GM21515 (cell line): ENCODE results near the gene PLK3.
A peak's percentile ranks its signal among the peaks of the same experiment; 100 is the strongest.
"Not testable (repeated sequence)": the region's sequence is repeated elsewhere in the genome, so short reads cannot be mapped to it uniquely, and the experiment has no call there.

Source experiments
- ATAC-seq: cut with Tn5 transposase; IDR thresholded peaks from one replicate; pipeline ENCODE4 v1.9.1; 2021; ENCODE audit not compliant: unreplicated experiment

Gene PLK3

DNA sequence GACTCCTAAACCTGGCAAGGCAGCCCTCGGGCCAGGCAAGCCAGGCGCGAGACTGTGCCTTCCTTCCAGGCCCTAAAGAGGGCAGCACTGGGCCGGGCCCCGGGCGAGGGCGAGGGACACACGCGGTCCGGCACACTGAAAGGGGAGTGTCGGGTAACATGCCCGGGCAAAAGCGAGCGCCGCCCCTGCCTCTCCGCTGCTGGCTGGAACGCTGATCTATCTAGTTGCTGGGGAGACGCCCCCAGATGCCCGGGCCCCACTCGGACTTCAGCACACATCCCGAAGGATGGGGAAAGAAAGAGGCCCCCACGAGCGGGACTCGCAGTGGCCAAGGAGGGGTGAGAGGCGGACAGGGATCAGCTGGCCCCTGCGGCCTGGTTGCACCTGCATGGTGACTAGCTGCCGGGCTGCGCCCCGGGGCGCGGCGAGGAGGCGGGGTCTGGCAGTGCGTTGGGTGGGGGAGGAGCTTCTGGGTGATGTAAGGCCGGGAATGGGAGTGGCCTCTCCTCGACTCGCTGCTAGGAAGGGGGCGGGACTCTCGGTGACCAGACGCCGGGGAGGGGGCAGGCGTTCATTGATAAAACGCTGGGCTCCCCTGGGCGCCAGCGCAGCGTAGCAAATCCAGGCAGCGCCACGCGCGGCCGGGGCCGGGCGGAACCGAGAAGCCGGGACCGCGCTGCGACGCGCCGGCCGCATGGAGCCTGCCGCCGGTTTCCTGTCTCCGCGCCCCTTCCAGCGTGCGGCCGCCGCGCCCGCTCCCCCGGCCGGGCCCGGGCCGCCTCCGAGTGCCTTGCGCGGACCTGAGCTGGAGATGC, at the start of gene PLK3:
PLK3 (plus strand) TSS at position 608 of the 815 bp plus-strand sequence; CDS start at position 695, 87 bp downstream.
- ATAC-seq, result peak; percentile 77

DNA sequence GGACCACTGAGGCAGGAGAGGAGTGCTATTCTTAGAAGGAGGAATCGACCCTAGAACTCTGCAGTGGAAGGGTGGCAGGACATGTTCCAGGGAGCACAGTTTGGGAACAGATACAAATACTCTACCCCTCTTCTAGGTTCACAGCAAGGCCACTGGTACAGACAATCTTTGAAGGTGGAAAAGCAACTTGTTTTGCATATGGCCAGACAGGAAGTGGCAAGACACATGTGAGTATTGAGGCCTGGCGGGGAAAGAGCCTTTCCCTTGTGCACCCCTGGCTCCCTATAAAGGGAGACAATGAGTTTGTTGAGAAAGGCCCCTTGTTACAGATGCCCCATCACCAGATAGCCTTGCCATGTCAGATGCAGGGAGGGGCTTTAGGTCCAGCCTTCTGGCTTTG, 42.8 kb upstream of the PLK3 start:
- ATAC-seq, result no peak

DNA sequence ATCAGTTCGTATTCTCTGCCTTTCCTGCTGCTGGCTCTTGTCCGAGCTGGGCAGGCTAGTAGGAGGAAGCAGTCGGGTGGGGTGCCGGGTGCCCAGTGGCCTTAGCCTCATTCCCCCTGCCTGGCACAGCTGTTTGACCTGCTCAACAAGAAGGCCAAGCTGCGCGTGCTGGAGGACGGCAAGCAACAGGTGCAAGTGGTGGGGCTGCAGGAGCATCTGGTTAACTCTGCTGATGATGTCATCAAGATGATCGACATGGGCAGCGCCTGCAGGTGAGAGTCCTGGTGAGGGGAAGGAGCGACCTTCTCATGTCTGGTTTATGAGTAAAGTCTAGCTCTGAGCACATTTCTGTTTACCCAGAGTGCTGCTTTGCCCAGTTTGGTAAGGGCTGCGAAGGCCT, 41.1 kb upstream of the PLK3 start:
- no peak for ATAC-seq

DNA sequence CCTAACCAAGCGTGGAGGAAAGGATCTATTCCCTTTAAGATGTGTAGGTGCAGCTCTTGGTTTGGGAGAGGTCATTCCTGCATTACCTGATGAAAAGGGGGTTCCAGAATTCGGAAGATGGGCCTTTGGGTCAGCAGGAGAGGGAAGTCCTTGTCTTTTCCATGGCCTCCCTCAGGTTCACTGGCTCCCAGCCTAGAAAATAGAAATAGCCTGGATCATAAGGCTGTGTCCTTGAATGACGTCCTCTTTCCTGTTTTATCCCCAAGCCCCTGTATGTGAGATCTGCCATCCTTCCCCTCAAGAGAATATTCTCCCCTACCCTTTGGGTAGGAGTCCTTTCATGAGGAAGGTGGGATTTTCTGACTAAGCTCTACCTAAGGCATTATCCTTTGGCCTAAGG, 39.3 kb upstream of the PLK3 start:
- ATAC-seq, result no peak

DNA sequence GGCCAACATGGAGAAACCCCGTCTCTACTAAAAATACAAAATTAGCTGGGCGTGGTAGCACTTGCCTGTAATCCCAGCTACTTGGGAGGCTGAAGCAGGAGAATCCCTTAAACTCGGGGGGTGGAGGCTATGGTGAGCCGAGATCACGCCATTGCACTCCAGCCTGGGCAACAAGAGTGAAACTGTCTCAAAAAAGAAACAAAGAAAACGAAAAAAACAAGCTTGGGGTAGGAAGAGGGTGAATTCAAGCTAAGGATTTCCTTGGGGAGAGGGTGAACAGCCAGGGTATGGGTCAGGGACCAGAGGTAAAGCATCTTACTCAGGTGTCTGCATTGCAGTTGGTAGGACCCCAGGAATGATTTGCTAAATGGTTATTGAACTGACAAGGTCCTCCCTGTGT, 33.8 kb upstream of the PLK3 start:
- ATAC-seq, result not testable (repeated sequence)

DNA sequence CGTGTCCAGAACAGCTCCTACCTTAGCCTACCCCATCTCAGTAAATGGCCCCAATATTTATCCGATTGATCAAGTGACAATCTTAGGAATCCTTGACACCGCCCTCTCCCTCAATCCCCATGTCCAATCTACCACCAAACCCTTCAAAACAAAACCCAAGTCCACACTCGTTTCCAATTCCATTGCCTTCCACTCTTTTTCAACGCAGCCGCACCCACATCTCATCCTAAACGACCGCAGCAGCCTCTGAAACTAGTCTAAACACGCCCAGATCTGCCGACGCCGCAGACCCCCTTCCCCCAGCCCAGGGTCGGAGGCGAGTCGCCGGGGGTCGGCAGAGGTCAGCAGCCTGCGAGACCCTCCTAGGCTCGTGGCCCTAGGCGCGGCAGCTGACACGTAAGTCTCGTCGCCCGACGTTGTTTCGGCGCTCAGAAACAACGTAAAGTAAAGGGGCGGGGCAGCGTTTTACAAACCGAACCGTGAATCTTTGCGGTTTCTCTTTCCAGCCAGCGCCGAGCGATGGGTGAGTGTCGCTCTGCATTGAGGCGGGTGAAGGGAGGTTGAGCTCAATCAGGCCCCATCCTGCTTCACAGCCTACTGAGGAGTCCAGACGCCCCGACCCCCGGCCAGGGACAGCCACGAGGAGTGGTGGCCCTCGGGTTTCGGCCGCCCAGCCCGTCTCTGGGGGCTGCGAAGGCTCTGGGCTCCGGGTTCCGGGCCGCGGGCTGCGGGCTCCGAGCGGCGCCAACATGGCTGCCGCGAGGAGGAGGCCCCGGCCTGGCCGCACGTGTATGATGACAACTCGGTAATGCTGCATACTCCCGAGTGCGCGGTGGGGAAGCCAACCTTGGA, 24.9 kb upstream of the PLK3 start, which contains the start of gene RPS8:
RPS8 (plus strand) TSS at position 463 of the 852 bp plus-strand sequence; CDS start at position 520, 57 bp downstream.
- peak; percentile 82 for ATAC-seq

DNA sequence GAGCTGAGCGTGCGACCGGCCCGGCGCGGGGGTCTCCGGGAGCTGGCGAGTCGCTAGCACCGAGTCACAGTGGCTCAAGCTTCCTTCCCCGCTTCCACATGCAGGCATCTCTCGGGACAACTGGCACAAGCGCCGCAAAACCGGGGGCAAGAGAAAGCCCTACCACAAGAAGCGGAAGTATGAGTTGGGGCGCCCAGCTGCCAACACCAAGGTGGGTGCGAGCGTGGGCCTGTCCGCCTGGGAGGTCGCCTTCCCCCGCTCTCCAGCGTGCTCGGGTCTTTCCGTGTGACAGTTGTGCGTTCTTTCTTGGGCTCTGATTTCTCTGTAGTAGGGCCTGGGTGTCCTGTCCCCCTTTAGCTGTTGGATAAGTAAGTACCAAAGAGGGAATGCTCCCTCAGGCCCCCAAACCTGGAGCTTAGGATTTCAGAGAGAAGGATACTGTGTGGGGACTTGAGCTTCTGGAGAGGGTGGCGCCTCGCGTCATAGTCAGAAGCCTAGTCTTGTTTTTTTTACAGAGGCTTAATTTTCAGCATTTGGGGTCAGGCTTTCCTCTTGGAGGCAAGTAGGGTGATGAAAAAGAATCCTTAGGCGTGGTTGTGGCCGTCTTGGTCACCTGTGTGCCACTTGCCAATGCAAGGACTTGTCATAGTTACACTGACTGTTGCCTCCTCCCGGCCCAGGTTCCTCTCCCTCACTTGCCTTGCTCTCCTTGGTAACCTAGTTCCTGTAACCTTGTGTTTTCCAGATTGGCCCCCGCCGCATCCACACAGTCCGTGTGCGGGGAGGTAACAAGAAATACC, 24.0 kb upstream of the PLK3 start:
- ATAC-seq, result no peak

DNA sequence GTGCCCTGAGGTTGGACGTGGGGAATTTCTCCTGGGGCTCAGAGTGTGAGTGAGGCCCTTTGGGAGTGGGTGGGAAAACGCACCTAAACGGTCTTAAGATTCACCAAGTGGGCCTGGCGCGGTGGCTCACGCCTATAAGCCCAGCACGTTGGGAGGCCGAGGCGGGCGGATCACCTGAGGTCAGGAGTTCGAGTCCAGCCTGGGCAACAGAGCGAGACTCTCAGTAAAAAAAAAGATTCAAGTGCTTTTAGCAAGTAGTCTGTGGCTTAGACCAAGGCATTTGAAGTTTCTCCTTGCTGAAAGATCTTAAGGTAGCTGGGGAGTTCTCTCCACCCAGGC, 23.5 kb upstream of the PLK3 start:
- ATAC-seq, result no peak

DNA sequence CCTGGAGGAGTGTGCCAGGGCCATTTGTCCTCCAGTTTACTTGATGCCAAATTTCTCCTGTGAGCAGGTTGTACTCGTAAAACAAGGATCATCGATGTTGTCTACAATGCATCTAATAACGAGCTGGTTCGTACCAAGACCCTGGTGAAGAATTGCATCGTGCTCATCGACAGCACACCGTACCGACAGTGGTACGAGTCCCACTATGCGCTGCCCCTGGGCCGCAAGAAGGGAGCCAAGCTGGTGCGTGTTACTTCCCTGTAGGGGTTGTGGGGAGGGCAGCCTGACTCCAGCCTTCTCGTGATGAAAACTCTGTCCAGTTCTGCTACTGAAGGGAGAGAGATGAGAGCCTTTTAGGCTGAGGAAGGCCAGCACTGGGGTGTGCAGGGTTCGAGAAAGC, 22.6 kb upstream of the PLK3 start:
- no peak for ATAC-seq

DNA sequence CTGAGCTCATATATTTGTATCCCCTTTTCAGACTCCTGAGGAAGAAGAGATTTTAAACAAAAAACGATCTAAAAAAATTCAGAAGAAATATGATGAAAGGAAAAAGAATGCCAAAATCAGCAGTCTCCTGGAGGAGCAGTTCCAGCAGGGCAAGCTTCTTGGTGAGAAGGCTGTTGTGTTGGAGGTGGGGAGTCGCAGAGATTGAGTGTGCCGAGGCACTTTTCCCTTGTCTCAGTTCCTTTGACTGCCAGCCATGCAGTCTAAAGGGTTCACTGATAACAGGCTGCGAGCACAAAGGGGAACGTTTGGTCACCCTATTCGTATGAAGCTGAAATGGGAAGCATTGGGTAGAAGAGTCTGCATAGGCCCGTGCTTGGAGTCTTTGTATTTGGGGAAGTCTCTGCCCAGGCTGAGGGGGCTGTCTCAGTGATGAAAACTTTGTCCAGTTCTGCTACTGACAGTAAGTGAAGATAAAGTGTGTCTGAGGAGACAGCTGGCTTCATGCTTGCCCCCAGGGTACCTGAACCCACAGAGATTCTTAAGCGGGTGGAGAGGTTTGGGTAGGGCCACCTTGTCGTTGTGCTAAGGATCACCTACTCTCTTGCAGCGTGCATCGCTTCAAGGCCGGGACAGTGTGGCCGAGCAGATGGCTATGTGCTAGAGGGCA, 22.1 kb upstream of the PLK3 start:
- ATAC-seq, result no peak

DNA sequence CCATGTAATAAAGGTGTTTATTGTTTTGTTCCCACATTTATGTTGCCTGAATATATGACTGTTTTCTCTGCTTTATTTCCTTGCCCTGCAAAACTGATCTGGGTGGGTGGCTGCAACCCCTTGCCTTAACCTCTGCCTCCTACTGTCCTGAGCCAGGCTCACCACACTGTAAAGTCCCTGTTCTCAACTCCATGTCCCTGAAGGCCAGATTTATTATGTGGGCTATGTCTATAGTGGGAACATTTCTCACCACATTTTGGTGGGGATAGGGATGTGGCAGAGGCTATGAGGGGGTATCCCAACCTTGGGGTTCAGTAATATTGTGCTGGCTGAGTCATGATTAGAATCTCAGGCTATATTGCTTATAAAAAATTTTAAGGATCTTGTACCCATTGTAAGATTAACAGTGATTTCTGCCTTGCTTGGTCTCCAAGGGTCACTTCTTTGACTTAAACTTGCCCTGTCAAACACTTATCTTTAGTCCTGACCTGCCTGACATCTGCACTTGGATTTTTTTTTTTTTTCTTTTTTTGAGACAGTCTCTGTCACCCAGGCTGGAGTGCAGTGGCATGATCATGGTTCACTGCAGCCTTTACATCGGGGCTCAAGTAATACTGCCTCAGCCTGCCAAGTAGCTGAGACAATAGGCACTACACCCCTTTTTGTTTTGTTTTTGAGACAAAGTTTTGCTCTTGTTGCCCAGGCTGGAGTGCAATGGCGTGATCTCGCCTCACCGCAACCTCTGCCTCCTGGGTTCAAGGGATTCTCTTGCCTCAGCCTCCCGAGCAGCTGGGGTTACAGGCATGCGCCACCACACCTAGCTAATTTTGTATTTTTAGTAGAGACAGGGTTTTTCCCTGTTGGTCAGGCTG, 21.2 kb upstream of the PLK3 start:
- ATAC-seq, result no peak

DNA sequence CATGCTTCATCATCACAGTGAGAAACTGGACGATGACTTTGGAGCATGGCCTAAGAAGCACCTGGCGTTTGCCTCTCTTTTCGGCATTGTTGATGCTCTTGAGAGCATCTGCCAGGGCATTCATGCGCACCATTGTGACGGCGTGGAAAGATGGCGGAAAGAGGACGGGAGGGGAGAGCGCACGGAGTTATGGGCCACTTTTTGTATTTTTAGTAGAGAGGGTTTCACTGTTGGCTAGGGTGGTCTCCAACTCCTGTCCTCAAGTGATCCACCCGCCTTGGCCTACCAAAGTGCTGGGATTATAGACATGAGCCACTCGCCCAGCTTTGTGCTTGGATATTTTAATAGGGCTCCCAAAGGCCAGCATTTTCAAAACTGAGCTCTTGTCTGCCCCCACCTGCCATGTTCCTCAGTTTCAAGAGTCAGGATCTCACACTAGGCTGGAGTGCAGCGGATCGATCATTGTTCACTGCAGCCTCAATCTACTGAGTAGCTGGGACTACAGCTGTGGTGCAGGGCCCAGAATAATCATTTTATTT, 19.5 kb upstream of the PLK3 start:
- ATAC-seq, result no peak

DNA sequence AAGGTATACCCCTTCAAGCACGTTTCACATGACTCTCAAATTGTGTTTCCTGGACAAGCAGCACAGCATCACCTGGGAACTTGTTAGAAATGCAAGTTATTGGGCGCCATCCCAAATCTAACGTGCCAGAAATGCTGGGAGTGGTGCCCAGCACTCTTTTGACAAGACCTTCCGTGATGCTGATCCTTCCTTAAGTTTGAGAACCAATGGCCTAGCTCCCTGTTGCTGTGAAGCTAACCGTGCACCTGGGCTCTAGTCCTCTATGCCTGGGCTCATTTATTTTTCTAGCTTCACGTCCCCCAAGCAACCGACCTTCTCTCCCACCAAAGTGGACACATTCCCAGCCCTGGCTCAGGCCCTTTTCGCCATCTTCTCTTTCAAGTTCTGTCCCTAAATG, 16.5 kb upstream of the PLK3 start:
- no peak for ATAC-seq

DNA sequence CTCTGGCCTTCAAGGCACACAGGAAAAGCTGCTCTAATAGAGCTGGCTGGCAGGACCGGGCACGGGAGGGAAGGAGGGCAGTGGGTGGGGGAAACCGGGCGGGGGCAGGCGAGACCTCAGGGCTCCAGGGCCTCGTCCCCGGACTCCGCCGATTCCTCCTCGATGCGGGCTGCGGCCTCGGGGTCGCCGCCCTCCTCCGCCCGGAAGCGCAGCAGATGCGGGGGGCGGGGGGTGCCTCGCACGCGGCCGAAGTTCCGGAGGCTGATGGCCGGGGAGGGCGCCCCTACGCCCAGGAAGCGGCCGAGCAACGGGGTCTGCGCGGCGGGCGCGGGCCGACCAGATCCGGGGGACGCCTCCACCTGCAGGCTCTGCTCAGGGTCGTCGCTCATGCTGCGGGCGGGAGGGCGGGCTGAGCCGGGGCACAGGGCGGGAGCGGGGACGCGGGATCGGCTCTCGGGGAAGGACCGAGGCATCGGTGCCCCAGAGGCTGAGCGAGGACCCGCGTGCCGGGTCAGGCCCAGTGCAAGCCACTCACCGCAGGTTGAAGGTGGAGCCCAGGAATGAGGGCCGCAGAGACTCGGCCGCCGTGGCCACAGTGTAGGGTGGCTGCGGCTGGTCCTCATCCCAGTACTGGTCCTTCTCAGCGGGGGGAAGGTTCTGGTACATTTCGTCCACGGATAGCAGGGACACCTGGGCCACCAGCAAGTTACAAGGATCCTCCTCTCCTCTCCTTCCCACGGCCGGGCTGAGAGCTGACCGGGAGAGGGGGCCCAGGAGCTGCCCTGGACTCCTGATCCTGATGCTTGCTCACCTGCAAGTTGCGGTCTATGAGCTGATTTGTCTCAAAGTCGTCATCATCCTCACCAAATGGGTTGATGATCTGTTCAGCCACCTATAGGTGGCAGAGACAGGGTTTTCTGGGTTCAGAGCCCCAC, 15.8 kb upstream of the PLK3 start:
- ATAC-seq, result no peak

DNA sequence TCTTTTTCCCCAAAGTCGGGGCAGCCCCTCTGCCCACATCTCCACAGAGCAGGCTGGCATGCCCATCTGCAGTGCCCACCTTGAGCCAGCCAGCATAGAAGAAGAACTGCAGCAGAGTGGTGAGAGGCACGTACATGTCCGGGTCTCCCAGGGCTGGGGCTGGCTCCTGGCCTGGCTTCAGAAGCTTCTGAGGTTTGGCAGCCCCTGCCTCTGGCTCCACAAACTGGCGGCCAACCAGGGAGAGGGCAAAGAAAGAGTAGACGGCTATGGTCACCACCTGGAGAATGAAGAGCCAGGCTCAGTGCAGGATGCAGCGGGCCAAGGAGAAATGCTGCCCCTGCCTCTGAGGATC, 15.2 kb upstream of the PLK3 start:
- no peak for ATAC-seq

DNA sequence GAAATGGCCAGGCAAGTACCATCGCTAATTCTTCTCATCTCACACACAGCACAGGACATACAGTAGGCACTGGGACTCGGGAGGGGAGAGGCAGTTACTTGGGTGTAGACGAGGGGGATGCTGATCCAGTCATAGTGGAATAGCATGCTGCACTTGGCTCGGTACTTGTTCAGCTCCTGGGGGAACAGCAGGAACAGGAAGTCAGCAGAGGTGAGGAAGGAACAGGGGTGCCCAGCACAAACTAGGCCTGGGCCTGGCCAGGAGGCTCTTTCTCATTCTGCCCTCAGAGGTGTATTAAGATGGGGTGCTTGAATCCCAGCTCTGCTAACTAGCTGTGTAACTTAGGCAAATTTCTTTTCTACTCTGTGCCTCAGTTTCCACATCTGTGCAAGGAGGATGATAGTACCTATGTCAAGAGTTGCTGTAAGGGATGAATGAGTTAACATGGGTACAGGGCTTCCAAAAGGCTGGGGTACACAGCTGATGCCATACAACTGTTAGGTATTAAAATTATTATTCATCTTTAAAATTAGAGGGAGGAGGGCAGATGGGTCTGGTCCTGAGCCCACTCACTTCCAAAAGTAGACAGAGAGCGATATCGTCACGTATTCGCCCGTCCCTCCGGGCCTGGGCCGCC, 14.6 kb upstream of the PLK3 start:
- ATAC-seq, result no peak

DNA sequence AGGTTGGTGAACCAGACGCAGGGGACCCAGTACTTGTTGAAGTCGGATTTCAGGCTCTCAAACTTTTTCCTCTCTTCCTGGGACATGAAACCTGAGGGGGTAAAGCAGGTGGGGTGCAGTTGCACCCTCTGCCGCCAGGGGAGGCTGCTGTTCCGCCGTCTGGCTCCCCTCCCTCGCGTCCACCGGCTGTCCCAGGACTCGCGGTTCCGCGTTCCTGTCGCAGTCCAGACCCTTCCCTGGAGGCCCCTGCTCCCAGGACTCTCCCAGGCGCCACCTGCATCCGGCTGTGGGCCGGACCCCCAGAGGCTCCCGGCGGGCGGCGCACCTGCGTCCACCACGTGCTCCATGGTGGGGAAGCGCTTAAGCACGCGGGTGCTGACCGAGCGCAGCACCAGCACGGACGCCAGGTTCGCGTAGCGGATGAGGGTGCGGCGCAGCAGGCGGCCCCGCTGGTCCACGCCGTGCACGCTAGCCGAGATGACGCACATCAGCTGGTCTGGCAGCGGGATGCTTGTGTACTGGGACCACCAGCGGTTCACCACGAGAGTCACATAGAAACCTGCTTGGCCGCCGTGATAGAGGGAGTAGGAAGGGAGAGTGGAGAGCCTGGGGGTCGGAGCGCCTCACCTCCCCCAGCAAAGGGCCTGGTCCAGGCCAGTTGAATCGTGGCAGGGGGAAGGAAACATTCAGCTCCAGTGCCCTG, 13.9 kb upstream of the PLK3 start:
- no peak for ATAC-seq
